Astrocyte (in vitro differentiated cells and primary cell): ENCODE measurements around the gene ZNF571.

Source experiments
- EZH2 ChIP-seq: IDR thresholded peaks from 2 replicates; pipeline ENCODE4 v1.6.1; 2012; ENCODE audit warnings: mild to moderate bottlenecking, low read length, inconsistent platforms; ENCODE audit not compliant: insufficient read depth
- TF ChIP-seq, protein P1 (sequence below): IDR thresholded peaks from 2 replicates; pipeline ENCODE4 v1.5.1; 2011; ENCODE audit warnings: low read depth, mild to moderate bottlenecking, inconsistent platforms, low read length, moderate library complexity; ENCODE audit not compliant: insufficient read depth

DNA sequence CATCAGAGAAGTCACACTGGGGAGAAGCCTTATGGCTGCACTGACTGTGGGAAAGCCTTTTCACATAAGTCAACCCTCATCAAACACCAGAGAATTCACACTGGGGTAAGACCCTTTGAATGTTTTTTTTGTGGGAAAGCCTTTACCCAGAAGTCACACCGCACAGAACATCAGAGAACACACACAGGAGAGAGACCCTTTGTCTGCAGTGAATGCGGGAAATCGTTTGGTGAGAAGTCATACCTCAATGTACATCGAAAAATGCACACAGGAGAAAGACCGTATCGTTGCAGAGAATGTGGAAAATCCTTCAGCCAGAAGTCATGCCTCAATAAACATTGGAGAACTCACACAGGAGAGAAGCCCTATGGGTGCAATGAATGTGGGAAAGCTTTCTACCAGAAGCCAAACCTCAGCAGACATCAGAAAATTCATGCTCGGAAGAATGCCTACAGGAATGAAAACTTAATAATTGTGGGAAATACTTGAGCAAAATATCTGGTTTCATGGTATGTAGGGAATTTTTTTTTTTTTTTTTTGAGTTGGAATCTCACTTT lies 57.1 kb downstream of the ZNF571 start:
- TF ChIP-seq, protein P1, sequence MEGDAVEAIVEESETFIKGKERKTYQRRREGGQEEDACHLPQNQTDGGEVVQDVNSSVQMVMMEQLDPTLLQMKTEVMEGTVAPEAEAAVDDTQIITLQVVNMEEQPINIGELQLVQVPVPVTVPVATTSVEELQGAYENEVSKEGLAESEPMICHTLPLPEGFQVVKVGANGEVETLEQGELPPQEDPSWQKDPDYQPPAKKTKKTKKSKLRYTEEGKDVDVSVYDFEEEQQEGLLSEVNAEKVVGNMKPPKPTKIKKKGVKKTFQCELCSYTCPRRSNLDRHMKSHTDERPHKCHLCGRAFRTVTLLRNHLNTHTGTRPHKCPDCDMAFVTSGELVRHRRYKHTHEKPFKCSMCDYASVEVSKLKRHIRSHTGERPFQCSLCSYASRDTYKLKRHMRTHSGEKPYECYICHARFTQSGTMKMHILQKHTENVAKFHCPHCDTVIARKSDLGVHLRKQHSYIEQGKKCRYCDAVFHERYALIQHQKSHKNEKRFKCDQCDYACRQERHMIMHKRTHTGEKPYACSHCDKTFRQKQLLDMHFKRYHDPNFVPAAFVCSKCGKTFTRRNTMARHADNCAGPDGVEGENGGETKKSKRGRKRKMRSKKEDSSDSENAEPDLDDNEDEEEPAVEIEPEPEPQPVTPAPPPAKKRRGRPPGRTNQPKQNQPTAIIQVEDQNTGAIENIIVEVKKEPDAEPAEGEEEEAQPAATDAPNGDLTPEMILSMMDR = no peak
- TF ChIP-seq EZH2 = no peak
